ENCODE results near the gene SIRPG.

GRCh38 chr20:1657556-1658334, at the start of gene SIRPG:
- TF ChIP-seq POLR2A (IDR thresholded peaks at IDR 0.05) (no peak), CTCF (IDR thresholded peaks at IDR 0.05) (no peak)

All from thyroid gland (tissue), 4 donors.